GM12872 (cell line): ENCODE measurements around the gene GSK3A.

Experiments
- TF ChIP-seq, protein P1 (sequence below): IDR thresholded peaks from 3 replicates; pipeline ENCODE4 v1.5.1; 2011; ENCODE audit warnings: low read depth, mild to moderate bottlenecking, low read length, moderate library complexity; ENCODE audit not compliant: insufficient read depth

The GSK3A gene

DNA sequence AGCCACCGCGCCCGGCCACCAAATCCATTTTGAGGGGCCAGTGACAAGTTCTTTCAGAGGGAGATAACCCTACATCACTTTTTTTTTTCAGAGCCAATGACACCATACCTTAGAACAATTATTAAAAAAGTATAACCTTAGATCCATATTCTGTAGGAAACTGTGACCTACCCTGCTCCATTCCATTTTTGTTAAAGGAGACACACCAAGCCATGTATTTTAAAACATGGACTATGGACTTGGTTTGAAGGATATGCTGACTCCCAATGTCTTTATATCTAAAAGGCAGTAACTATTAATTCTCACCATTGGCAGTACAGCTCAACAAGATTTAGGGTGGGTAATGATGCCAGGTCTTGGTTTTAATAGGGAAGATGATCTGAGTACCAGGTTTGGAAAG lies 1.1 kb downstream of the GSK3A start:
- TF ChIP-seq, protein P1, sequence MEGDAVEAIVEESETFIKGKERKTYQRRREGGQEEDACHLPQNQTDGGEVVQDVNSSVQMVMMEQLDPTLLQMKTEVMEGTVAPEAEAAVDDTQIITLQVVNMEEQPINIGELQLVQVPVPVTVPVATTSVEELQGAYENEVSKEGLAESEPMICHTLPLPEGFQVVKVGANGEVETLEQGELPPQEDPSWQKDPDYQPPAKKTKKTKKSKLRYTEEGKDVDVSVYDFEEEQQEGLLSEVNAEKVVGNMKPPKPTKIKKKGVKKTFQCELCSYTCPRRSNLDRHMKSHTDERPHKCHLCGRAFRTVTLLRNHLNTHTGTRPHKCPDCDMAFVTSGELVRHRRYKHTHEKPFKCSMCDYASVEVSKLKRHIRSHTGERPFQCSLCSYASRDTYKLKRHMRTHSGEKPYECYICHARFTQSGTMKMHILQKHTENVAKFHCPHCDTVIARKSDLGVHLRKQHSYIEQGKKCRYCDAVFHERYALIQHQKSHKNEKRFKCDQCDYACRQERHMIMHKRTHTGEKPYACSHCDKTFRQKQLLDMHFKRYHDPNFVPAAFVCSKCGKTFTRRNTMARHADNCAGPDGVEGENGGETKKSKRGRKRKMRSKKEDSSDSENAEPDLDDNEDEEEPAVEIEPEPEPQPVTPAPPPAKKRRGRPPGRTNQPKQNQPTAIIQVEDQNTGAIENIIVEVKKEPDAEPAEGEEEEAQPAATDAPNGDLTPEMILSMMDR: no peak

DNA sequence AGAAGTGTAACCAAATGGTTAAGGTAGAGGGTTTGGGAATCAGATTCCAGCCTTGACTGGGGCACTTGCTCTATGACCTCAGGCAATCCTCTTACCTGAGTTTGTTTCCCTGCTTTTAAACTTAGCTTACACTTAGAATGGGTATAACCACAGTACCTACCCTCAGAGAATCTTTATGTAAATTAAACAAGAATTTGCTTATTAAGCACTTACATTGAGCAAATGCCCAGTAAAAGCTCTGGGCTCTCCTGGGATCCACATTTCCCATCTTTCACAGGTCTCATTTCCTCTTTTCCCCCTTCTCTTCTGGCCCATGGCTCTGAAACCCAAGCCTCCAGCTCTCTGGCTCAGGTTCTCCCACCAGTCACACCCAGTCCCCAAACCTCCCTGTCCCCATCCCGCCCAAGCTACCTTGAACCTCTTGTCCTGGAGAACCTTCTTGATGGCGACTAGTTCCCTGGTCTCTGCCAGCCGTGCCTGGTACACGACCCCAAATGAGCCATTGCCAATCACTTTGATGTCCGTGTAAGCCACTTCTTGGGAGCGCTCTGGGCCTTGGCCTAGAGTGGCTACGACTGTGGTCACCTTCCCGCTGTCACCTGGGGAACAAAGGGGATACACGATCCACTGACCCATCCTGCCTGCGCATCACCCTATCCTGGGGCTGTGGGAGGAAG lies 2.7 kb downstream of the GSK3A start:
- TF ChIP-seq, protein P1: no peak

DNA sequence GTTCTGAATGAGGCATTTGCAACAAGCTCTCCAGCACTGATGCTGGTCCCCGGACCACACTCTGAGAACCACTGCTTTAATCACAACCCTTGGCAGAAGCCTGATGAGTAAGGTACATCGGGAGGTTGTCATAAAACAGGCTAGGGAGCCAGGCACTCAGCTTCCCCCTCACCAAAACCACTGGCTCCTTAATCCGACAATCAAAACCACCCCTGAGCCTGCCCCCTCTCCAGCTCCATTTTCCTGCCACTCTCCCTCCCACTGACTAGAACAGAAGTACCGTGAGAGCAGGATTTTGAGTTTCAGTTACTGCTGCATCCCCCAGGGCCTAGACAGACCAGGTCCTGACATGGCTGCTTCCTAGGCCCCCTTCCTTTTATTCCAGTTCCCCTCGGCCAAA lies 7.2 kb downstream of the GSK3A start:
- TF ChIP-seq, protein P1: no peak

DNA sequence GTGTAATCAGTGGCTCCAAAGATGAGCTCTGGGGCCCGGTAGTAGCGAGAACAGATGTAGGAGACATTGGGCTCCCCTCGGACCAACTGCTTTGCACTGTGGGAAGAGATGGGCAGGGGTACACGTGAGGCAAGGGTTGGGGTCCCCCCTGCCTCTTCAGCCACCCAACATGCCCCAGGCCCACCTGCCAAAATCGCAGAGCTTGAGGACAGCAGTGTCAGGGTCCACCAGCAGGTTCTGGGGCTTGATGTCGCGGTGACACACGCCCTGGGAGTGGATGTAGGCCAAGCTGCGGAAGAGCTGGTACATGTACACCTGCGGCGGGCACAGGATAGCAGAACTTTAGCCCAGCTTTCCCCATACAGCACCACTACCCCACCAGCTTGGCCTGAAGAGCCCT lies 8.0 kb downstream of the GSK3A start:
- TF ChIP-seq, protein P1: no peak

DNA sequence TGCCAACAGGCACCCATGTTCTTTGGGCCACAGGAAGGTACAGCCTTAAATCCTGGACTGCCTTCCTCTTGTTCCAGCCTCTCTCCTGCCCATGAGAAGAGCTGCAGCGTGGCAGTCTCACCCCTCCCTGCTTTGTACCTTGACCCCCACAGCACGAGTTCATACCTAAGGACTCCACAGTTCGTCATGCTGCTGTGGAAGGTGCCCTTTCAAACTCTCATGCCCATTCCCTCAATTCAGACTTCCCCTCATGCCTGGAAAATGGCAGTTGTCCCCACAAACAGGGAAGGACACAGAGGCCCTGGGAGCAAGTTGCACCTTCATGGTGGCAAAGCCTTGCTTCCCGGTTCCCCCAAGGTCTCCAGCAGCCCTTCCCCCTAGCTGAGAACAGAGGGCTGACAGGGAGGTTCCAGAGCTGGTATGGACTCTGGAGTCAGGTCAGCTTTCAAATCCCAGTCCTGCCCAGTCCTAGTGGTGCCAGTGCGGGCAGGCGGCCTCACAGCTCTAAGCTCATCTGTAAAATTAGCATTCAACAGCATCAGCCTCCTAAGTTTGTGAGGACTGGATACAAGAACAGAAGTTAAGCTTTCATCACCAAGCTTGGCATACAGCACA lies 8.6 kb downstream of the GSK3A start:
- TF ChIP-seq, protein P1: no peak

DNA sequence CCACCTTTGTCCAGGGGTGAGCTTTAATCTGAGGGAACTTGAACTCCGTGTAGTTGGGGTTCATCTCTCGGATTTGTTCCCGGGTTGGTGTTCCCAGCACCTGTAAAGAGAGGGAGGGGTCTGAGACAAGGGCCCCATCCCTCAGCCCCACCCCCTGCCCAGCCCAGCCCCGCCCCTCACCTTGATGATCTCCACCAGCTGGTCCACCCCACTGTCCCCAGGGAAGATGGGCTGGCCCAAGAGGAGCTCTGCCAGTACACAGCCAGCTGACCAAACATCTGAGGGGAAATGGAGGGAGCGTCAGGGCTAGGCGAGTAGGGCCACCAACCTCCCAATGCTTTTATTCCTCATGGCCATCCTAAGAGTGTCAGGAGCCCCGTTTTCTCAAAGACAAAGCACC lies 9.3 kb downstream of the GSK3A start:
- TF ChIP-seq, protein P1: no peak

DNA sequence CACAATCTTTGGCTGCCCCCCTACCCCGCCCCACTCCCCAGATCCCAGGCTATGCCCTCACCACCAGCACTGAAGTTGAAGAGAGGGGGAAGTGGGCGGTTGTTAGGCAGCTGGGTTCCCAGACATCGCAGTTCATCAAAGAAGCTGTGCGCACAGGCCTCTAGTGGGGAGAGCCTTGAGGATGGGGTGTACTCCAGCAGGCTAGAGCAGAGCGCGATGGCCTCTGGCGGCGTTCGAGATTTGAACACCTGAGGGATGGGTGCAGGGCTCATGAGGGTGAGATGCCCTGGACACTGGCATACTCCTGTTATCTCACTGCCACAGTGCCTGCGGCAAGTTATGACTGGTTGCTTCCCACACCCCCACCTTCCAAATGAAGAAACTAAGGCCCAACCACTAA lies 10.0 kb downstream of the GSK3A start:
- TF ChIP-seq, protein P1: no peak
